Peyer's patch (tissue), 4 donors: Measurements from ENCODE around the gene JAK1. TPM values are rescaled to one million over a fixed set of nuclear protein-coding genes. Genes with fewer than 3 reads are reported as not detected.
"Not testable (repeated sequence)": the region's sequence is repeated elsewhere in the genome, so short reads cannot be mapped to it uniquely, and the experiment has no call there.

Source experiments
- DNase-seq, 3 donors: peaks; one replicate each; pipeline ENCODE4 v3.0.0-alpha.2; 2017 to 2019
- H3K27ac ChIP-seq, 4 donors: fragments of 200-600 bp; sonication (generic); one replicate each; pipeline ENCODE4 v1.5.1; 2016 to 2019
- H3K27me3 ChIP-seq, 2 donors: fragments of 200-600 bp; sonication (generic); one replicate each; pipeline ENCODE4 v1.5.1; 2019
- H3K36me3 ChIP-seq, 3 donors: fragments of 200-600 bp; sonication (generic); one replicate each; pipeline ENCODE4 v1.5.1; 2016 to 2019
- H3K4me1 ChIP-seq, 4 donors: fragments of 200-600 bp; sonication (generic); one replicate each; pipeline ENCODE4 v1.5.1; 2016 to 2019
- H3K4me3 ChIP-seq, 4 donors: fragments of 200-600 bp; sonication (generic); 1 replicate in 3 of 4; 2 replicates in 1 of 4; pipeline ENCODE4 v1.5.1; 2016 to 2019; ENCODE audit warnings: mild to moderate bottlenecking in 1 of 4
- H3K9me3 ChIP-seq, 4 donors: fragments of 200-600 bp; sonication (generic); one replicate each; pipeline ENCODE4 v1.5.1; 2016 to 2019; ENCODE audit warnings: mild to moderate bottlenecking in 1 of 4
- CTCF ChIP-seq, 6 experiments: fragments of 450-650 bp in 4 of 6; fragments of 200-600 bp in 2 of 6; sonication (generic) in 1 of 6; IDR thresholded peaks; one replicate each; pipeline ENCODE4 v1.5.1; 2017 to 2019; ENCODE audit warnings: antibody characterized with exemption in 6 of 6, mild to moderate bottlenecking in 3 of 6, moderate library complexity in 1 of 6
- POLR2A ChIP-seq, 2 donors: fragments of 450-650 bp; IDR thresholded peaks; one replicate each; pipeline ENCODE4 v1.5.1; 2017; ENCODE audit warnings: antibody characterized with exemption in 2 of 2, mild to moderate bottlenecking in 2 of 2, moderate library complexity in 2 of 2
- total RNA-seq, 4 donors: library from RNA; depleted of rRNA; stranded (reverse); fragments of >200 nt; gene quantifications; one replicate each; pipeline ENCODE4 v1.1.0, GENCODE V29; 2016

JAK1 gene
- total RNA-seq, 4 donors from 2014 or later: 116 to 251 (median 126) TPM

- no peak for DNase-seq
Measured at GRCh38 chr1:64829411-64830029, 136.8 kb downstream of the JAK1 start.

GRCh38 chr1:64828829-64829228, 137.5 kb downstream of the JAK1 start:
- Histone ChIP-seq H3K9me3 (no peaks in the 10 kb centered on the region), H3K4me1 (no peaks in the 10 kb centered on the region), H3K4me3 (no peak overlapping the region), H3K27ac (no peak overlapping the region), H3K27me3 (no peaks in the 10 kb centered on the region), H3K36me3 (peaks cover 0 to 30% (median 0%) of the 10 kb centered on the region in 3 donors)
- no peak for TF ChIP-seq CTCF (IDR thresholded peaks at IDR 0.05)
- DNase-seq: no peak

More at GRCh38 chr1:64829411-64830029, 136.8 kb downstream of the JAK1 start:
- H3K27me3 ChIP-seq: no peaks in the 10 kb centered on the region
- H3K36me3 ChIP-seq: peaks cover 0 to 37% (median 0%) of the 10 kb centered on the region in 3 donors
- H3K4me1 ChIP-seq: no peaks in the 10 kb centered on the region
- TF ChIP-seq CTCF (IDR thresholded peaks at IDR 0.05) (no peak), POLR2A (IDR thresholded peaks at IDR 0.05) (no peak)
- no peaks in the 10 kb centered on the region for H3K9me3 ChIP-seq
- no peak overlapping the region for H3K27ac ChIP-seq
- H3K4me3 ChIP-seq: no peak overlapping the region

GRCh38 chr1:64826991-64827390, 139.4 kb downstream of the JAK1 start:
- H3K9me3 ChIP-seq: no peaks in the 10 kb centered on the region
- H3K36me3 ChIP-seq: peaks cover 0 to 13% (median 0%) of the 10 kb centered on the region in 3 donors
- H3K4me3 ChIP-seq: peak overlapping the region in 1 of 4 donors; percentile 9
- no peak for DNase-seq
- H3K27me3 ChIP-seq: no peaks in the 10 kb centered on the region
- peak overlapping the region in 3 of 4 donors; percentile 3 to 51 (median 23) for H3K27ac ChIP-seq
- H3K4me1 ChIP-seq: no peaks in the 10 kb centered on the region
- TF ChIP-seq POLR2A (IDR thresholded peaks at IDR 0.05) (no peak), CTCF (IDR thresholded peaks at IDR 0.05) (no peak)

GRCh38 chr1:64823691-64824476, 142.5 kb downstream of the JAK1 start:
- no peak overlapping the region for H3K27ac ChIP-seq
- TF ChIP-seq CTCF (IDR thresholded peaks at IDR 0.05) (peak; percentile 65 to 95 (median 89)), POLR2A (IDR thresholded peaks at IDR 0.05) (no peak)
- no peaks in the 10 kb centered on the region for H3K4me1 ChIP-seq
- no peaks in the 10 kb centered on the region for H3K27me3 ChIP-seq
- no peaks in the 10 kb centered on the region for H3K36me3 ChIP-seq
- H3K4me3 ChIP-seq: no peak overlapping the region
- H3K9me3 ChIP-seq: no peaks in the 10 kb centered on the region
- peak in 2 of 3 donors; percentile 69 to 92 for DNase-seq

- Histone ChIP-seq H3K27ac (no peak overlapping the region), H3K4me3 (no peak overlapping the region), H3K4me1 (no peaks in the 10 kb centered on the region), H3K9me3 (no peaks in the 10 kb centered on the region), H3K36me3 (peaks cover 0 to 1% (median 0%) of the 10 kb centered on the region in 3 donors), H3K27me3 (no peaks in the 10 kb centered on the region)
- DNase-seq: no peak
- TF ChIP-seq CTCF (IDR thresholded peaks at IDR 0.05): no peak
- TF ChIP-seq POLR2A (IDR thresholded peaks at IDR 0.05): no peak
Measured at GRCh38 chr1:64822621-64823020, 143.7 kb downstream of the JAK1 start.

GRCh38 chr1:64820572-64820971, 145.8 kb downstream of the JAK1 start:
- H3K27ac ChIP-seq, DNase-seq, H3K4me3 ChIP-seq, H3K4me1 ChIP-seq, H3K27me3 ChIP-seq, H3K9me3 ChIP-seq: not testable (repeated sequence)
- peaks cover 0 to 10% (median 0%) of the 10 kb centered on the region in 3 donors for H3K36me3 ChIP-seq

- not testable (repeated sequence) for DNase-seq, H3K4me3 ChIP-seq, H3K27me3 ChIP-seq, H3K4me1 ChIP-seq, H3K27ac ChIP-seq, H3K9me3 ChIP-seq
- H3K36me3 ChIP-seq: peaks cover 0 to 14% (median 0%) of the 10 kb centered on the region in 3 donors
Measured at GRCh38 chr1:64817364-64817763, 149.0 kb downstream of the JAK1 start.
